Measurements from ENCODE around the gene SELPLG.
A peak's percentile ranks its signal among the peaks of the same experiment; 100 is the strongest.
"Not testable (repeated sequence)": the region's sequence is repeated elsewhere in the genome, so short reads cannot be mapped to it uniquely, and the experiment has no call there.

The SELPLG gene

DNA sequence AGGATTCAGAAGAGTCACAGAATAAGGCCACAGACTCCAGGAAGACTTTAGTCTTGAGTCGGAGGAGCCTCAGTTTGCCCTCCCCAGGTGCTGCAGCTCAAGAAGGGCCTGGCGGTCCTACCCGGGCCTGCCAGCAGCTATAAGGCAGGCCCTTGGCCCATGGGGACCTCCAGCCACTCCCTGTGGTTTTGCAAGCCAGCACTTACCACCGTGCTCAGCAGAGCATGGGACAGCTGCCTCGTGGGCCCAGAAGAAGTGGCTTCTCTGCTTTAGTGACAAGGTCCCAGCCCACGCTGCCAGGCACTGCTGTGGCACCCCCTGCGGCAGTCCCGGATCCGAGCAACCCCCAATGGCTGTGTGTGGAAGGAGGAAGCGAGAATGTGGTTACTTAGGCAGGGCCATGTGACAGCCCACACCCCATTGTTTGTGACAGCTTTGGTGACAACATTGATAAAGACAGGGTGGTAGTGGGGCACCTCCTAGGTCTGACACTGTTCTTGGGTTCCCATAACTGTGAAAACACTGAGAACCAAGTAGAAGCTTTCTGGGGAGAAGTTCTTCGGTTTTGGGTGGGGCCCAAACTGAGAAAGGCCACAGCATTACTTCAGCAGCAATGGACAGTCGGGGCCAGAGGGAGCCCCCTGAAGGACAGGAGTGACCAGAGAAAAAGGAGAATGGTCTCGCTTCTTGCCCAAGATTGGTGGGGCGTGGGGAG, at the start of gene SELPLG:
Gene SELPLG (minus strand): TSS at position 361 of the 715 bp plus-strand sequence. CDS start 9,587 bp downstream, outside the sequence.
- peak in 2 of 3 donors; percentile 70 to 80 for DNase-seq (ENCODE audit: low read depth in 3 of 3)

DNA sequence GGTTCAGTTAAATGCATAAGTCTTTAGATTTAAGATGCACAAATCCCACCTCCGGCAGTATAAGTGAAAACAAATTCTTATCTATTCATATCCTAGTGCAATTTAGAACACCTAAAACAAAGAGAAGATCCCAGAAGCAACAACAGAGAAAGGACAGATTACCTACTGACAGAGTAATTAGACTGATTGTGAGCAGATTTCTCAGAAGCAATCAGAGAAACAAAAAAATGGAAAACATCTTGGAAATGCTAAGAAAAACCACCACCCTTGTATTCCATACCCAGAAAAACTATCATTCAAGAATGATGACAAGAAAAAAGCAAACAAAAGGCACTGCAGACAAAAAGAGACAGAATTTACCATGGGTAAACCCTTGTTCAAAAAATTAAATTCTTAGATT, 47.6 kb upstream of the SELPLG start:
- DNase-seq (ENCODE audit: low read depth in 3 of 3): no peak

DNA sequence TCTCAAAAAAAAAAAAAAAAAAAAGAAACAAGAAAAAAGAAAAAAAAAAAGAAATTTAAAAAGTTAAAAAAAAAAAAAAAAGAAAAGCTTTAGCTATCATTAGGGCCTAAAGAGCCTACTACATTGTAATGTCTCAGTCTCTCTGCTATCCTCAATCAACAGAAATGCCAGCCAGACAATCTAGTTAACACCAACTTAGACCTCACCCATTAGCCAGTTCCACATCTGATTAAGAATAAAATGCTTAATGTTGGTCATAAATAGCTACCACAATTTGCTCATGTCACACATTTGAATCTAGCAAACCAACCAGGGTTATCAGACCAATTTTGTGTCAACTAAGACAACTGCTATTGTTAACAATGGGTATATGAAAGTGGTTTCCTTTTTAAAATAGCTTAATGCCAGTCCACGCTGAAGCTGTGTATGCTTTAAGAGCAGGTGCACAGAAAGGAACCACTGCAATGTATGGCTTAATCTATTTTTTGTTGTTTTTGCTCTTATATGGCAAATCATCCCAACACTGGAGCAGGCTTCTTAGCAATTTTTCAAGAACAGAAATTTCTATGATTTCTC, 45.5 kb upstream of the SELPLG start:
- no peak for DNase-seq (ENCODE audit: low read depth in 3 of 3)

DNA sequence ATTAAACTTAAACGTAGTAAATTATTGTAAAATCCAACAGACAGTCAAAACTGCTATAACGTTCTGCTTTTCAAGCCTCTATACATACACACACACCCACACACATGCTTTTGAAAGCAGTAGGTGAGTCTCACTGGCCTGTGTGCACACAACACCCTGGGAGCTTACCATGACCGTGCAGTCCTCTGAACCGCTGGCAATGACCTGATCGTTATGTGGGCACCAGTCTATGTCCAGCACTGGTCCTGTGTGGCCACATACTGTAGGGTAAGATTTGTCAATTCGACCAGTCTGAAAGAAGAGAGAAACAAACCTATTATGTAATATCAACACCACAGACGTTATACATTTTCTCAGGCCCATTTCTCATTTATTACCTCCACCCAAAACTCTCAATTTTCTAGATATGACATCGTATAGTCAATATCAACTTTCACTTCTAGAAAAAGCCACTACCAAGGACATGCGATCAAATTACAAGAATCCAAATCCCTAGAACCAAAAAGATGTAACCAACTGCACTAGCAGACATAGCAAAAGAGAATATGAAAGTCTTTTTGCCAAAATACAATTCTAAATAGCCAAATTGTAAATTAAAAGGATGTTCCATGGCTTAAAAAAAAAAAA, 44.5 kb upstream of the SELPLG start:
- DNase-seq (ENCODE audit: low read depth in 3 of 3): no peak

DNA sequence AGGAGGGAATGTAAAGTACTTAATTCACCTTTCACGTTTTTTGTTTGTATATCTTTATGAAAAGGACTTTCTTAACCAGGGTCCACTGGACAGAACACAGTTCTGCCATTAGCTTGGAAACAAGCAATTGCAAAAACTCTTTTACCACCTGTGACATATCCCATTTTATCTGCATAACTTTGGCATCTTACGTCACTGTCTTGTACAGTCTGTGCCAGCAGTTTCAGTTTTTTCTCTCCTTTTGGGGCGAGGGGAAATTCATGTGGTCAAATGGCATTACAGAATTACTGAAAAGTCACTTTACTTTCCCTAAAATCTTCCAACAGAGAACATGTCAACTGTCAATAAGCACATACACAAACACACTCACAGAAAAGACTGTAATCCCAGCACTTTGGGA, 43.7 kb upstream of the SELPLG start:
- no peak for DNase-seq (ENCODE audit: low read depth in 3 of 3)

GRCh38 chr12:108676707-108677106, 43.0 kb upstream of the SELPLG start:
- DNase-seq (ENCODE audit: low read depth in 3 of 3): no peak

GRCh38 chr12:108675792-108676191, 42.1 kb upstream of the SELPLG start:
- DNase-seq (ENCODE audit: low read depth in 3 of 3): no peak

GRCh38 chr12:108672054-108672453, 38.4 kb upstream of the SELPLG start:
- no peak for DNase-seq (ENCODE audit: low read depth in 3 of 3)

DNA sequence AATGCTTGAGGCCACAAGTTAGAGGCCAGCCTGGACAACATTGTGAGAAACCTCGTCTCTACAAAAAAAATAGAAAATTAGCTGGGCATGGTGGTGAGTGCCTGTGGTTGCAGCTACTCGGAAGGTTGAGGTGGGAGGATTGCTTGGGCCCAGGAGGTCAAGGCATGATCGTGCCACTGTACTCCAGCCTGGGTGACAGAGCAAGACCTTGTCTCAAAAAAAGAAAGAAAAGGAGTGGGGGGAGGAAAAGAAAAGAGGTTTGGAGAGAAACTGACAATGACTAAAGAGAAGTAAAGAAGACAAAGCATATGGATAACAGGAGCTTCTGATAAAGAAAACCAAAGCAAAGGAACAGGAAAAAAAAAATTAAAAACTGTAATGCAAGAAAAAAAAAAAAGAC, 37.4 kb upstream of the SELPLG start:
- no peak for DNase-seq (ENCODE audit: low read depth in 3 of 3)

DNA sequence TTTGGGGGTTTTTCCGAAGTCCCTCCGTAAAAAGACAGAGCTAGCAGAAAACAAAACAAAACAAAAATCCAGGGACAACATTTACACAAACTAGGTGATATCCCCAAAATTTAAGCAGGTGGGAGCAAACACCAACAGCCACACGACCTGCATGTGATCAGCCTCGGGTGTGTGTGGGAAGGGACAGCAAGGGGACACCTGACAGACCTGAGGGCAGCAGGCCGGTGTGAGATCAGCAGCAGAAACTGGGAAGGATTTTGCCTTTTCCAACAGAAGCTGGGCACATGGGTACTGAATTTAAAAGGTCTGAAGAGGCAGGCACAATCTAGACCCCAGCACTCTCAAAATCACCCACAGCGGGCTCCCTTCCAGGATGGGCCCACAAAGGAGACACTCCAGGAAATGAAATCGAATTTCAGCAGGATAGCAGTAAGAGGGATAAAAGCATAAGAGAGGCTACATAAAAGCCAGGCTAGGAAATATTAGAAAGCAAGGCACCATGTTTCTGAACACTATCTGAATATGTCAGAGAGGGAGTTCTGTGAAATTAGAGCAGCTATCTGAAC, 36.5 kb upstream of the SELPLG start:
- DNase-seq (ENCODE audit: low read depth in 3 of 3): no peak

GRCh38 chr12:108668542-108668941, 34.8 kb upstream of the SELPLG start:
- no peak for DNase-seq (ENCODE audit: low read depth in 3 of 3)

GRCh38 chr12:108668063-108668462, 34.4 kb upstream of the SELPLG start:
- no peak for DNase-seq (ENCODE audit: low read depth in 3 of 3)

- DNase-seq (ENCODE audit: low read depth in 3 of 3): no peak
Measured at GRCh38 chr12:108667349-108667748, 33.7 kb upstream of the SELPLG start.

GRCh38 chr12:108666401-108666881, 32.7 kb upstream of the SELPLG start:
- no peak for DNase-seq (ENCODE audit: low read depth in 3 of 3)

DNA sequence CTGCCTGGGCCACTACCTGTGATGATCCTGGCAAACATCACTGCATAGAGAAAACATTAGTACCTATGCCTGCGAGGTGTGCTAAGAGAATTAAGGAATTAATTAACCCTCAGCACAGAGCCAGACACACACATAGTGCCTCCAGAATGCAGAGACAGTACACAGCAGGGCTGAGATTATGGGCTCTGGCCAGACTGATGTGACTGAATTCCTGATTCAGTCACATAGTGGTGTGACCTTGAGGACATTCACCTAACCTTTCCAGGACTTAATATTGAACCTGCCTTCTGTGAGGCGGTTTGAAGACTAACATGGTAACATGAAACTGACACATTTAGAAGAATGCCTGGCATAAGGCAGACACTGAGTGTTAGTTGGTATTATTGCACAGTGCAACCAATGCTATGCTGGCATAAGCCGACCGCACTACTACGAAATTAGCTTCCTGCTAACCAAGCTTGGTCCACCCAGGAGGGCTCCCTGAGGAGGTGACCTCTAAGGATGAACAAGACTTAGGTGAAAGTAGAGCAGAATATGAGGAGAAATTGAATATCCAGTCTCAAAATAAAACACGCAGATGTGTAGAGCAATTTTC, 32.0 kb upstream of the SELPLG start:
- no peak for DNase-seq (ENCODE audit: low read depth in 3 of 3)

DNA sequence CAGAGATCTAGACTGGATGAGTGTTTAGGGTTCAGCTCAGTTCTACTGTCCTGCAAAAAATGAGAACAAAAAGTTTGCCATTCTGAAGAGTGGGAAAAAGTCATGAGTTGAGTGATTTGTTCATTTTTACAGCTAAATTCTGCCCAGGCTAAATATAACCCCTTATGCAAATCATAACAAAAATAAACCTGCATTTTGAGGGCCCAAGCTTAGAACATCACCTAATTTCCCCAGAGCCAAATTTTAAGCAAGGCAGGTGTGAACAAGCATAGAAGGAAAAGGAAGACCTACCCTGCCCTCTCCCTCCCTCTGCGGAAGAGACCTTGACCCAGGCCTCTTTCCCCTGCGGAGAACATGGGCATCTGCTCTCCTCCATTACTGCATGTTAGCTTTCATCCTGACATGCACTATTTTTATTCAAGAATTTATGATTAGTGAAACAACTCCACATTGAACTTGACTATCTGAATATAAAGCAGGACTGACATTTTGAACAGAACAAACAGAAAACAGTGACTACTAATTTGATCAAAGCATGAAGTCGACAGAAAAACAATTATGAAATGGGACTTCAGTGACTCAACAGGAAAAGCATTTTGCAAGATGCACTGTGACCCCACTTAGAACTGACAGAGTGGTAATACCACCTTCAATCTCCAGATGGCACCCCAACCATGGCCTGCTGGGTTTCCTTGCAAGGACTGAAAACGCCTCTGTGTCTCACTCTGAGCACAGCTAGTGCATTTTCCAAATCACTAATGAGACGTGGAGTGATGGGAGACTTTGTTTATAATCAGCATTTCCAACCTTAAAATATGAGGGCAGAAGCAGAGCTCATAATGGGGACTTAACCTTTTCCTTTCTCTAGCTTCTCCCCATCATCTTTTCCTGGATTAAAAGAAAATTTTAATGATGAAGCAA, 30.9 kb upstream of the SELPLG start:
- DNase-seq (ENCODE audit: low read depth in 3 of 3): peak; percentile 72 to 77 (median 76)

- no peak for DNase-seq (ENCODE audit: low read depth in 3 of 3)
Measured at GRCh38 chr12:108663324-108664015, 29.8 kb upstream of the SELPLG start.

DNA sequence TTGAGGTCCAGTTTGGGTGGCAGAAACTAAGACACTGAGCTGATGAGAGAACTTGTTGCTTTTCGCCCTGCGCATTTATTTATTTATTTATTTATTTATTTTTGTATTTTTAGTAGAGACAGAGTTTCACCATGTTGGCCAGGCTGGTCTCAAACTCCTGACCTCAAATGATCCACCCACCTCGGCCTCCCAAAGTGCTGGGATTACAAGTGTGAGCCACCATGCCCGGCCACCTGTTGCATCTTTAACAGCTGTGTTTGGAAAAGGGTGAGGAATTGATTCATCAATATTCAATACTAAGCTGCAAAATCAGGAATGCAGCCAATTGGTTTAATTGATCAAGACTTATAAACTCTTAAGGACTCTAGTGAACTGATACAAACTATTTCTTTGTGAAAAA, 24.4 kb upstream of the SELPLG start:
- not testable (repeated sequence) for DNase-seq (ENCODE audit: low read depth in 3 of 3)

DNA sequence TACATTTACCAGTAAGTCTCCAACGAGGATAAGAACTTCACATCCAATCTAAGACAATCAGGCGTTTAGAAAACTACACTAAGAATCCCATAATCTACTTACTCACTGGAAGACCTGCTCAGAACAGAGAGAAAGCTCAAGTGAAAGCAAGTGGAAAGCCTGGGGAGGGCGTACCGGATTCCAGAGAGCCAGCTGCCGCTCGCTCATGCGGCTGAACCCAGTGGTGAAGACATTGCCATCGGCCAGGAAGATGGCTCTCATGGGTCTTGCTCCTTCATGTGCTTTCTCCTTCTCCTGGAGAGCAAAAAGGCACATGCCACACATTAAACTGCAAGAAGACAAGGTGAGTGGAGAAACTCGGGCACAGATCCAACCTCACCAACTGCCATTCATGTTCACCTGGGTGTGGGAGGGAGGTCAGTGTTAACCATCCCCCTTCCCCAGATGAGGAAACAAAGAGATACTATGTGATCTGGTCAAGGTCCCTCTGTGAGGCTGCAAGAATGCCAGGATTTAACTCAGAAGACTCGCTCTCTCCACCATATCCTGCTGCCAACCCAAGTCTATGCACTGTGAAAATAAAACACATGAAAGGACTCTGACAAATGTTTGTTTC, 23.5 kb upstream of the SELPLG start:
- DNase-seq (ENCODE audit: low read depth in 3 of 3): no peak

GRCh38 chr12:108656247-108656646, 22.6 kb upstream of the SELPLG start:
- DNase-seq (ENCODE audit: low read depth in 3 of 3): not testable (repeated sequence)
